CD14-positive monocyte (primary cell): ENCODE data around the gene RASSF5. TPM values are rescaled to one million over a fixed set of nuclear protein-coding genes. Genes with fewer than 3 reads are reported as not detected.
A peak's percentile ranks its signal among the peaks of the same experiment; 100 is the strongest.

Experiments
- DNase-seq, 3 donors: peaks; one replicate each; pipeline ENCODE4 v3.0.0-alpha.2; 2011 to 2022
- H2AFZ ChIP-seq: 2 replicates; pipeline ENCODE4 v1.6.0; 2012; ENCODE audit warnings: mild to moderate bottlenecking, low read depth, low read length, inconsistent platforms; ENCODE audit not compliant: insufficient read depth, poor library complexity, severe bottlenecking
- H3K27ac ChIP-seq, 2 donors: 1 replicate in 1 of 2; 2 replicates in 1 of 2; pipeline ENCODE4 v1.5.1; 2012 to 2013; ENCODE audit warnings: low read length in 2 of 2, control low read depth in 1 of 2, inconsistent platforms in 1 of 2, low read depth in 1 of 2, mild to moderate bottlenecking in 1 of 2
- H3K27me3 ChIP-seq, 2 donors: one replicate each; pipeline versions ENCODE4 v1.6.0 to v1.6.1; 2011 to 2013; ENCODE audit warnings: low read length in 2 of 2; ENCODE audit not compliant: control insufficient read depth in 2 of 2, insufficient read depth in 2 of 2
- H3K36me3 ChIP-seq, 2 donors: replicated peaks in 1 of 2; 1 replicate in 1 of 2; 2 replicates in 1 of 2; pipeline versions ENCODE4 v1.5.1 to v1.6.1; 2012 to 2013; ENCODE audit warnings: low read length in 2 of 2, control low read depth in 1 of 2, inconsistent platforms in 1 of 2, mild to moderate bottlenecking in 1 of 2; ENCODE audit not compliant: insufficient read depth in 2 of 2, control insufficient read depth in 1 of 2
- H3K4me1 ChIP-seq, 2 donors: 1 replicate in 1 of 2; 2 replicates in 1 of 2; pipeline versions ENCODE4 v1.5.1 to v1.6.1; 2012 to 2013; ENCODE audit warnings: low read length in 2 of 2, control low read depth in 1 of 2, inconsistent platforms in 1 of 2, mild to moderate bottlenecking in 1 of 2, moderate library complexity in 1 of 2; ENCODE audit not compliant: insufficient read depth in 2 of 2, control insufficient read depth in 1 of 2
- H3K4me2 ChIP-seq: replicated peaks from 2 replicates; pipeline ENCODE3; 2012; ENCODE audit warnings: low read length, moderate library complexity, mild to moderate bottlenecking; ENCODE audit not compliant: poor library complexity, severe bottlenecking; ENCODE audit errors: extremely low read depth
- H3K4me3 ChIP-seq, 3 experiments: fragments of 200-600 bp in 1 of 3; sonication (generic) in 1 of 3; replicated peaks in 1 of 3; 1 replicate in 2 of 3; 2 replicates in 1 of 3; pipeline ENCODE4 v1.5.1; 2011 to 2013; ENCODE audit warnings: low read length in 3 of 3, mild to moderate bottlenecking in 3 of 3, control low read depth in 2 of 3, low read depth in 2 of 3, inconsistent platforms in 1 of 3, moderate library complexity in 1 of 3
- H3K79me2 ChIP-seq: 2 replicates; pipeline ENCODE4 v1.6.0; 2012; ENCODE audit warnings: mild to moderate bottlenecking, control low read depth, inconsistent platforms, low read length, moderate library complexity; ENCODE audit not compliant: insufficient read depth
- H3K9ac ChIP-seq: 2 replicates; pipeline ENCODE4 v1.6.0; 2017; ENCODE audit warnings: low read length, mild to moderate bottlenecking; ENCODE audit not compliant: insufficient read depth, poor library complexity, severe bottlenecking
- H3K9me3 ChIP-seq, 2 donors: replicated peaks in 1 of 2; 1 replicate in 1 of 2; 2 replicates in 1 of 2; pipeline versions ENCODE4 v1.5.1 to v1.6.1; 2012 to 2013; ENCODE audit warnings: low read length in 2 of 2, control low read depth in 1 of 2; ENCODE audit not compliant: control insufficient read depth in 1 of 2, insufficient read depth in 1 of 2
- H4K20me1 ChIP-seq: 2 replicates; pipeline ENCODE4 v1.6.0; 2012; ENCODE audit warnings: mild to moderate bottlenecking, low read length, control low read depth, moderate library complexity; ENCODE audit not compliant: insufficient read depth
- H3K27ac Mint-ChIP-seq, 7 donors: one replicate each; pipeline ENCODE4 v1.8.0; 2020; ENCODE audit warnings: mild to moderate bottlenecking in 7 of 7, mixed read lengths in 7 of 7, moderate library complexity in 6 of 7, inconsistent platforms in 2 of 7
- H3K27me3 Mint-ChIP-seq, 3 donors: one replicate each; pipeline ENCODE4 v1.8.0; 2021 to 2022; ENCODE audit warnings: low read depth in 3 of 3, mild to moderate bottlenecking in 3 of 3, mixed read lengths in 3 of 3, moderate library complexity in 3 of 3, inconsistent platforms in 1 of 3
- H3K36me3 Mint-ChIP-seq, 2 donors: one replicate each; pipeline ENCODE4 v1.8.0; 2020; ENCODE audit warnings: mixed read lengths in 2 of 2, inconsistent platforms in 1 of 2, mild to moderate bottlenecking in 1 of 2
- H3K4me1 Mint-ChIP-seq: one replicate; pipeline ENCODE4 v1.8.0; 2020; ENCODE audit warnings: mild to moderate bottlenecking, mixed read lengths
- H3K4me3 Mint-ChIP-seq, 2 donors: one replicate each; pipeline ENCODE4 v1.8.0; 2020; ENCODE audit warnings: mild to moderate bottlenecking in 2 of 2, mixed read lengths in 2 of 2, moderate library complexity in 1 of 2
- H3K9me3 Mint-ChIP-seq, 7 donors: one replicate each; pipeline ENCODE4 v1.8.0; 2020 to 2022; ENCODE audit warnings: mixed read lengths in 7 of 7, mild to moderate bottlenecking in 6 of 7, moderate library complexity in 6 of 7, inconsistent platforms in 2 of 7
- WGBS: methylation state at CpG from one replicate; pipeline ENCODE4 v1.1.5; 2013; ENCODE audit warnings: missing lambda C conversion rate; ENCODE audit not compliant: insufficient coverage; 5-methylcytosine and 5-hydroxymethylcytosine counted together
- intact Hi-C, 2 donors: fragments of 100-400 bp; cut with micrococcal nuclease; formaldehyde crosslinking; loops; one replicate each; pipeline versions ENCODE4 v1.15.0 to v1.15.1; 2023
- polyA plus RNA-seq, 3 donors: library from polyadenylated mRNA; depleted of rRNA in 1 of 3; unstranded in 2 of 3; stranded (reverse) in 1 of 3; fragments of 300-500 nt in 2 of 3; fragments of >200 nt in 1 of 3; fragmentation: Illumina TruSeq in 2 of 3; gene quantifications; 1 replicate in 2 of 3; 2 replicates in 1 of 3; pipeline ENCODE4 v1.2.3, GENCODE V29; 2012 to 2021
- TF ChIP-seq, protein P1 (sequence below): fragments of 200-600 bp; IDR thresholded peaks from one replicate; pipeline ENCODE4 v1.8.0; 2022; ENCODE audit warnings: antibody characterized with exemption, mild to moderate bottlenecking

The RASSF5 gene
- polyA plus RNA-seq, 3 donors, result 81.6 to 129 (median 127) TPM

- Mint-ChIP-seq H3K4me1 (peaks cover 15% of the 10 kb centered on the region), H3K27ac (no peak overlapping the region), H3K9me3 (no peaks in the 10 kb centered on the region), H3K36me3 (peaks cover 72 to 80% of the 10 kb centered on the region in 2 donors), H3K4me3 (no peak overlapping the region), H3K27me3 (peaks cover 0 to 2% (median 0%) of the 10 kb centered on the region in 3 donors)
- TF ChIP-seq, protein P1, sequence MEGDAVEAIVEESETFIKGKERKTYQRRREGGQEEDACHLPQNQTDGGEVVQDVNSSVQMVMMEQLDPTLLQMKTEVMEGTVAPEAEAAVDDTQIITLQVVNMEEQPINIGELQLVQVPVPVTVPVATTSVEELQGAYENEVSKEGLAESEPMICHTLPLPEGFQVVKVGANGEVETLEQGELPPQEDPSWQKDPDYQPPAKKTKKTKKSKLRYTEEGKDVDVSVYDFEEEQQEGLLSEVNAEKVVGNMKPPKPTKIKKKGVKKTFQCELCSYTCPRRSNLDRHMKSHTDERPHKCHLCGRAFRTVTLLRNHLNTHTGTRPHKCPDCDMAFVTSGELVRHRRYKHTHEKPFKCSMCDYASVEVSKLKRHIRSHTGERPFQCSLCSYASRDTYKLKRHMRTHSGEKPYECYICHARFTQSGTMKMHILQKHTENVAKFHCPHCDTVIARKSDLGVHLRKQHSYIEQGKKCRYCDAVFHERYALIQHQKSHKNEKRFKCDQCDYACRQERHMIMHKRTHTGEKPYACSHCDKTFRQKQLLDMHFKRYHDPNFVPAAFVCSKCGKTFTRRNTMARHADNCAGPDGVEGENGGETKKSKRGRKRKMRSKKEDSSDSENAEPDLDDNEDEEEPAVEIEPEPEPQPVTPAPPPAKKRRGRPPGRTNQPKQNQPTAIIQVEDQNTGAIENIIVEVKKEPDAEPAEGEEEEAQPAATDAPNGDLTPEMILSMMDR, result no peak
- H3K36me3 ChIP-seq, result peaks cover 86 to 93% of the 10 kb centered on the region in 2 donors
- no peak overlapping the region for H2AFZ ChIP-seq
- no peaks in the 10 kb centered on the region for H3K27me3 ChIP-seq
- no peaks in the 10 kb centered on the region for H3K79me2 ChIP-seq
- H3K4me1 ChIP-seq, result peaks cover 13 to 16% of the 10 kb centered on the region in 2 donors
- no peak for DNase-seq
- no peaks in the 10 kb centered on the region for H3K9me3 ChIP-seq
- no peak overlapping the region for H3K4me3 ChIP-seq
- no peak overlapping the region for H3K9ac ChIP-seq
- 97% methylated on average over 10 of the region's 10 CpGs for WGBS
- intact Hi-C loops, result no loop called here
- H3K27ac ChIP-seq, result no peak overlapping the region
- H3K4me2 ChIP-seq, result no peak overlapping the region
- peaks cover 54% of the 10 kb centered on the region for H4K20me1 ChIP-seq
Measured at GRCh38 chr1:206484901-206485300, 22.4 kb upstream of the RASSF5 start.

DNA sequence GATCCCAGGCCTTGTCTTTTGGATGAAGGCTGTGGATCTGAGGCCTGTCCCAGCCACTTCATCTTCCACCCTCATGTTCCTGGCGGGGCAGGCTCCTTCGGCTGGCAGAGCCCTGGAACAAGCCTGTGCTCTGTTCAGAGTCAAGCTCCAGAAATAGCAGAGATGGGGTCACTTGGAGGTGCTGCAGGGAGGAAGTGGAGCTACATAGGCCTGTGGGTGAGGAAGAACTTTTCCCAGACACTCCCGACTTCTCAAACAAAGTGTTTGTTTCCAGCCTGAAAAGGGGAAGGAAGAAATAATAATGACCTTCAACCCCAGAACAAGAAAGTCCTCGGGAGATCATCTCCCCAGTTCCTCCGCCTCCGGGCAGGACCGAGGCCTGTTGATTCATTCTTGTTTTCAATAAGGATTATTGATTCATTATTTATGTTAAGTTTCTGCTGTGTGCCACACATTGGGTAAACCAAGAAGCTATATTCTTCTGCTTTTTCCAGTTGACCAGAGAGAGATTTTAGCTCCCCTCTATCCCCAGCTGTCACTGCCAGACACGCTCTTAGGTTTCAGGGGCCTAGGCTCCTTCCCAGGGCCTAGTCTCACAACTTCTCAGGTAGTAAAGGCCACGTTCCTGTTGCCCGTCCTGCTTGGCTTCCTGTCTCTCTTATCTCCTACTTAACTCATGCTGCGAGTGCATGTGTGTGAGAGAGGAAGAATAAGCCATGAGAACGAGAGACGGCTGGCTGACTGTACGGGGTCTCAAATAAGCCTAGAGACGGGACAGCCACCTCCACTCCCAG is 20.1 kb upstream of the RASSF5 start:
- Histone ChIP-seq H3K4me3 (no peak overlapping the region), H3K79me2 (no peaks in the 10 kb centered on the region), H3K4me1 (peaks cover 13 to 16% of the 10 kb centered on the region in 2 donors), H2AFZ (no peak overlapping the region), H4K20me1 (peaks cover 49% of the 10 kb centered on the region), H3K9ac (no peak overlapping the region), H3K4me2 (no peak overlapping the region), H3K27me3 (no peaks in the 10 kb centered on the region), H3K9me3 (no peaks in the 10 kb centered on the region), H3K36me3 (peaks cover 90 to 95% of the 10 kb centered on the region in 2 donors), H3K27ac (peak overlapping the region in 1 of 2 donors; percentile 33)
- peaks cover 76 to 81% of the 10 kb centered on the region in 2 donors for H3K36me3 Mint-ChIP-seq
- 100% methylated on average over 2 of the region's 15 CpGs for WGBS
- no peaks in the 10 kb centered on the region for H3K9me3 Mint-ChIP-seq
- no peak for DNase-seq
- TF ChIP-seq, protein P1, result no peak
- peaks cover 0 to 2% (median 0%) of the 10 kb centered on the region in 3 donors for H3K27me3 Mint-ChIP-seq
- intact Hi-C loops, result no loop called here
- peaks cover 15% of the 10 kb centered on the region for H3K4me1 Mint-ChIP-seq
- H3K4me3 Mint-ChIP-seq, result no peak overlapping the region
- H3K27ac Mint-ChIP-seq, result peak overlapping the region in 5 of 7 donors; percentile 33 to 82 (median 64)
